Measurements from ENCODE around the gene NOS1. TPM values are rescaled to one million over a fixed set of nuclear protein-coding genes. Genes with fewer than 3 reads are reported as not detected.

NOS1 gene
- total RNA-seq, 1 experiment from 2014 or later = 2.3 TPM

DNA sequence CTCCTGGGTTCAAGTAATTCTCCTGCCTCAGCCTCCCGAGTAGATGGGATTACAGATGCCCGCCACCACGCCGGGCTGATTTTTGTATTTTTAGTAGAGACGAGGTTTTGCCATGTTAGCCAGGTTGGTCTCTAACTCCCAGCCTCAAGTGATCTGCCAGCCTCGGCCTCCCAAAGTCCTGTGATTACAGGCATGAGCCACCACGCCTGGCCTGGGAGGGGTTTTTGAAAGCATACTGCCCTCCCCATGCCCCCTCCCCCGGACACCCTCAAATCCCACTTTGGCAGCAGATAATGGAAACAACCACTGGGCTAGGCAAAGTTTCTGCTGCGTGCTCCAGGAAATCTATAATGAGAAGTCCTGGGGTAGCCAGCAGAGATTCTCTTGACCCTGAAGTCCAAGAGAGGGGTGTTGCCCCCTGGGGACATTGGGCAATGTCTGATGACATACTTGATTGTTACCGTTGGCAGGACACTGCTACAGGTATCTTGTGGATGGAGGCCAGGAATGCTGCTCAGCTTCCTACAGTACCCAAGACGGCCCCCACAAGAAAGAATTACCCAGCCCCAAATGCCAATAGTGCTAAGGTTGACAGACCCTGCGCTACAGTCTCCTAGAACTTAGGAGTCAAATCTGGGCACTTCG is 152.5 kb downstream of the NOS1 start:
- WGBS (ENCODE audit: extremely low coverage, insufficient read length, low lambda C conversion rate) = no CpG with 5 or more reads among the region's 13 CpGs

More for the DNA sequence above, 152.5 kb downstream of the NOS1 start:
- TF ChIP-seq, protein P1, sequence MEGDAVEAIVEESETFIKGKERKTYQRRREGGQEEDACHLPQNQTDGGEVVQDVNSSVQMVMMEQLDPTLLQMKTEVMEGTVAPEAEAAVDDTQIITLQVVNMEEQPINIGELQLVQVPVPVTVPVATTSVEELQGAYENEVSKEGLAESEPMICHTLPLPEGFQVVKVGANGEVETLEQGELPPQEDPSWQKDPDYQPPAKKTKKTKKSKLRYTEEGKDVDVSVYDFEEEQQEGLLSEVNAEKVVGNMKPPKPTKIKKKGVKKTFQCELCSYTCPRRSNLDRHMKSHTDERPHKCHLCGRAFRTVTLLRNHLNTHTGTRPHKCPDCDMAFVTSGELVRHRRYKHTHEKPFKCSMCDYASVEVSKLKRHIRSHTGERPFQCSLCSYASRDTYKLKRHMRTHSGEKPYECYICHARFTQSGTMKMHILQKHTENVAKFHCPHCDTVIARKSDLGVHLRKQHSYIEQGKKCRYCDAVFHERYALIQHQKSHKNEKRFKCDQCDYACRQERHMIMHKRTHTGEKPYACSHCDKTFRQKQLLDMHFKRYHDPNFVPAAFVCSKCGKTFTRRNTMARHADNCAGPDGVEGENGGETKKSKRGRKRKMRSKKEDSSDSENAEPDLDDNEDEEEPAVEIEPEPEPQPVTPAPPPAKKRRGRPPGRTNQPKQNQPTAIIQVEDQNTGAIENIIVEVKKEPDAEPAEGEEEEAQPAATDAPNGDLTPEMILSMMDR (conservative IDR thresholded peaks at IDR 0.05) = no peak
- H3K14ac ChIP-seq (ENCODE audit: insufficient read depth, low read length) = no peak overlapping the region
- H2AK5ac ChIP-seq (ENCODE audit: insufficient read length, low read length) = no peak overlapping the region
- H3T11ph ChIP-seq (ENCODE audit: low read length) = no peak overlapping the region
- no peaks in the 10 kb centered on the region for H3K9me3 Mint-ChIP-seq
- H3K27ac Mint-ChIP-seq = no peak overlapping the region
- no peak overlapping the region for H2BK20ac ChIP-seq (ENCODE audit: low read depth, low read length, poor library complexity, severe bottlenecking)
- H3K9me3 ChIP-seq (ENCODE audit: control insufficient read depth, low read depth, low read length) = no peaks in the 10 kb centered on the region
- no peak overlapping the region for H3K9ac ChIP-seq (ENCODE audit: extremely low read depth, insufficient read length, low read length)
- H3K27ac ChIP-seq (ENCODE audit: insufficient read length, low read depth, low read length) = no peak overlapping the region
- H3K27me3 Mint-ChIP-seq (ENCODE audit: low read depth) = peaks cover 10% of the 10 kb centered on the region
- no peak overlapping the region for H2BK15ac ChIP-seq (ENCODE audit: low read depth, low read length)
- no peaks in the 10 kb centered on the region for H3K23me2 ChIP-seq (ENCODE audit: insufficient read length, low read depth, low read length, poor library complexity, severe bottlenecking)
- no peak overlapping the region for H2AFZ ChIP-seq (ENCODE audit: low read length)
- peaks cover 13 to 29% of the 10 kb centered on the region in 2 experiments for H3K4me1 Mint-ChIP-seq
- H3K18ac ChIP-seq (ENCODE audit: insufficient read length, low read depth, low read length) = no peak overlapping the region
- no peaks in the 10 kb centered on the region; the same call in 1 of the 2 replicates for H3K4me1 ChIP-seq (ENCODE audit: insufficient read depth, low read length)
- H2BK12ac ChIP-seq (ENCODE audit: insufficient read length, low read depth, low read length) = no peak overlapping the region
- no peak overlapping the region for H3K56ac ChIP-seq (ENCODE audit: insufficient read length, low read depth, low read length)
- no peak overlapping the region for H2BK5ac ChIP-seq (ENCODE audit: insufficient read length, low read length)
- H3K79me1 ChIP-seq (ENCODE audit: insufficient read depth, low read depth, low read length, poor library complexity, severe bottlenecking) = no peaks in the 10 kb centered on the region
- no peak for DNase-seq
- H3K4me3 Mint-ChIP-seq = no peak overlapping the region
- H3K27me3 ChIP-seq (ENCODE audit: insufficient read depth, low read length) = no peaks in the 10 kb centered on the region
- H3K4me2 ChIP-seq (ENCODE audit: insufficient read depth, insufficient read length, low read length) = no peak overlapping the region
- no peaks in the 10 kb centered on the region for H4K20me1 ChIP-seq (ENCODE audit: control insufficient read depth, insufficient read depth, insufficient read length)
- H3K79me2 ChIP-seq (ENCODE audit: insufficient read depth, low read length) = no peaks in the 10 kb centered on the region
- H4K8ac ChIP-seq (replicated peaks; ENCODE audit: insufficient read length, low read depth, low read length) = no peak overlapping the region
- no peak overlapping the region for H3K4ac ChIP-seq (ENCODE audit: low read depth, low read length)
- H2BK120ac ChIP-seq (ENCODE audit: low read depth, low read length, poor library complexity, severe bottlenecking) = no peak overlapping the region
- H4K91ac ChIP-seq (ENCODE audit: insufficient read length, low read depth, low read length) = no peak overlapping the region
- H4K5ac ChIP-seq (ENCODE audit: insufficient read length, low read depth, low read length) = no peak overlapping the region
- no peak overlapping the region for H3K23ac ChIP-seq (ENCODE audit: insufficient read length, low read depth, low read length)
- no peaks in the 10 kb centered on the region for H3K36me3 Mint-ChIP-seq (ENCODE audit: insufficient read depth in 1 of 3, low read depth in 3 of 3)
